ENCODE results near the gene HES7.
"Not testable (repeated sequence)": the region's sequence is repeated elsewhere in the genome, so short reads cannot be mapped to it uniquely, and the experiment has no call there.

The HES7 gene

DNA sequence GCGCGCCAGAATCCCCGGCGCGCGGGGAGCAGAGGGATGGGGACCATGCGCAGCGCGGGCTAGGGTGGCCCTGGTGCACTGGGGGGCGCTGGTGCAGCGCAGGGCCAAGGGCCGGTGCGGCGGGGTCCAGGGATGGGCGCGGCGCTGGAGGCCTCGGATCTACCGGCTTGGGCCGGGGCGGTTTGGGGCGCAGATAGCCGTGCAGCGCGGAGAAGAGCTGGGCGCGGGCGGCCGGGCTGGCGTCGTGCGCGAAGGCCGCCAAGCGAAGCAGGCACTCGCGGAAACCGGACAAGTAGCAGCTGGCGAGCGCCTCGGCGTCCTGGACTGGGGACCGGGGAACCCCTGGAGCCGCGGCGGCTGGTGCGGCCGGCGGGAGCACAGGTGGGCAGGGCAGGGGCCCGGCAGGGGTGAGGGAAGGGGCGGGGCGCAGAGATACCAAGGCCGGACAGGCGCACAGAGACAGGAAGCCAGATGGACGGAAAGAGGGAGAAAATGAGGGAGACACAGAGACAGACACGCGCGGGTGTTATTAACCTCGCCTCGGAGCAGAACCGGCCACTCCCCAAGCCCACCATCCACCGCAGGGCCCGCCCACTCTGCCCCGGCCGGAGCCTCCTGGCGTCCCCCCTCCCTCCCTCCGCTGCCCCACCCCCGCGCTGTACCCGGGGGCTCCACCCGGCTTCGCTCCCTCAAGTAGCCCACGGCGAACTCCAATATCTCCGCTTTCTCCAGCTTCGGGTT is 2.1 kb downstream of the HES7 start:
- peak in 1 of 2 donors; percentile 58 for DNase-seq

DNA sequence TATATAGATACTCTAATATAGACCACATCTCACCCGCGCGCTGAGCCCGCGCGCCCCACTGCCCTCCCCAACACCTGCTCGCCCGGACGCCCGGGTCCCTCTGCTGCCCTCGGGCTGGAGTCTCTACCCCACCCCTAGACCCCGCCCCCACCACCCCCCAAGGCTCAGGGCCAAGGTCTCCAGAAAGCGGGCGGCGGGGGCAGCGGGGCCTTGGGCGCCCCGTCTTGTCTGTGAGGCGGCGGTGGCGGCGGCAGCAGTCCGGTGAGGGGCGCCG is 2.6 kb downstream of the HES7 start:
- no peak for DNase-seq

DNA sequence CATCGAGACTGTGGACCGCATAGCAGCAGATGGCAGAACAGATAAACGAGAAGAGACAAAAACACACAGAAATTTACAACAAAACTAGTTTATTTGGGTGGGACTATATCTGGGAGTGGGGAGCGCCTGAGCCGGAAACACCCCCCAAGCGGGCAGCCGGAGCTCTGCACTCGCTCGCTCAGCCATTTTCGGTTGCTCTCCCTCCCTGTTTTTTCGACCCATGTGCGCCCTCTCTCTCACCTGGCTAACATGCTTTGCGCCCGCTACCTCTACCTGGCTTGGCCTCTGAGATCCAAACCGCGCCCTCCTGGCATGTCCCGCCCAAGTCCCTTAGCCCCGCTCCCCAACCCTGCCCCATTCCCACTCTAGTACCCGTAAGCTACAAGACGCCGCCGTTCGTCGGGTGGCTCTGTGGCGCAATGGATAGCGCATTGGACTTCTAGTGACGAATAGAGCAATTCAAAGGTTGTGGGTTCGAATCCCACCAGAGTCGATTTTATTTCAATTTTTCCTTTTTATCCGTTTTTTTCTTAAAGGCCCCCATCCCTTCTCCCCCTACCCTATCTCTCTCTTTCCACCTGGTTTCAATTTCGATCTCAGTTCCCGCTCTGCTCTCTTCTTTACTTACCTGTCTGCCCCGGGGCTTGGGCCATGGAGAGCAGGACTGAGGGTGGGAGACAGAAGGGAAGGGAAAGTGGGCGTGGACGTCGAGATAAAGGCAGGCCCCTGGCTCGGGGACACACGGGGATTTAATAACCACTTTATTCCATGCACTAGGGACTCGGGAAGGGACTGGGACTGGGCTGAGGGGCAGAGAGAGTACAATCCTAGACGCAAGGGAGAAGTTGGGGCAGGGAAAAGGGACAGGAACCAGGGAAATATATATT is 3.1 kb downstream of the HES7 start:
- peak; percentile 69 to 78 for DNase-seq

DNA sequence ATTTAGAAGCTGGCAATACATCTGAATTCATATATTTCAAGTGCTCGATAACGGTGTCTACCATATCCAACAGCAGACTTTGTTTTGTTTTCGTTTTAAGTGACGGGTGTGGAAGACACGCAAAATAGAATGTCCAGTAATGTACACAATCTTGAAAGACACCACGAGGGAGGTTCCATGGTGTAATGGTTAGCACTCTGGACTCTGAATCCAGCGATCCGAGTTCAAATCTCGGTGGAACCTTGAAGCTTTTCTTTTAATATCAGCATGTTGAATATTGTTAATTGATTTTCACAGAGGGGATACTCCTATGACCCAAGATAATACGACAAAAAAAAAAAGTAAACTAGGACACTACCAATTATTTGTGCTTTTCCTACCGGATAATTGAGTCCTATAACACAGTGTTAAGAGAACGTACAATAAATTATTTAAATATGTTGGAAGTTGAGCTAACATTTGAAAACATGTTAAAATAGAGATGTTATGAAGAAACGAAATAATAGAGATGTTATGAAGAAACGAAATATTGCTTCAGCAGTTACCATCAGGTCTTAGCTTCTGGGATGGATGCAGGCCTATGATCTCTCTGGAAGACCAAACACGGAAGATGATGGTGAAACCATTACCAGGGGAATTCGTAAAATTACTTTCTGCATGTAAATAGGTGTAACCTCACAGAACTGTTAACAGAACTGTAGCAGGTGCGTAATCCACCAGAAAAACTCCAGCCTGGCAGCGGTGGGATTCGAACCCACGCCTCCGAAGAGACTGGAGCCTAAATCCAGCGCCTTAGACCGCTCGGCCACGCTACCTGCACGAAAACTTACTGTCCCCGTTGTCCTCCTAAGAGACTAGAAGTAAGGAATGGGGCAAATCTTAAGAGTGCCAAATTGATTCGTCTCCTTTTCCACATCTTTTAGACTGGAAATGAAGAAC is 4.1 kb downstream of the HES7 start:
- DNase-seq = peak; percentile 88 to 95

DNA sequence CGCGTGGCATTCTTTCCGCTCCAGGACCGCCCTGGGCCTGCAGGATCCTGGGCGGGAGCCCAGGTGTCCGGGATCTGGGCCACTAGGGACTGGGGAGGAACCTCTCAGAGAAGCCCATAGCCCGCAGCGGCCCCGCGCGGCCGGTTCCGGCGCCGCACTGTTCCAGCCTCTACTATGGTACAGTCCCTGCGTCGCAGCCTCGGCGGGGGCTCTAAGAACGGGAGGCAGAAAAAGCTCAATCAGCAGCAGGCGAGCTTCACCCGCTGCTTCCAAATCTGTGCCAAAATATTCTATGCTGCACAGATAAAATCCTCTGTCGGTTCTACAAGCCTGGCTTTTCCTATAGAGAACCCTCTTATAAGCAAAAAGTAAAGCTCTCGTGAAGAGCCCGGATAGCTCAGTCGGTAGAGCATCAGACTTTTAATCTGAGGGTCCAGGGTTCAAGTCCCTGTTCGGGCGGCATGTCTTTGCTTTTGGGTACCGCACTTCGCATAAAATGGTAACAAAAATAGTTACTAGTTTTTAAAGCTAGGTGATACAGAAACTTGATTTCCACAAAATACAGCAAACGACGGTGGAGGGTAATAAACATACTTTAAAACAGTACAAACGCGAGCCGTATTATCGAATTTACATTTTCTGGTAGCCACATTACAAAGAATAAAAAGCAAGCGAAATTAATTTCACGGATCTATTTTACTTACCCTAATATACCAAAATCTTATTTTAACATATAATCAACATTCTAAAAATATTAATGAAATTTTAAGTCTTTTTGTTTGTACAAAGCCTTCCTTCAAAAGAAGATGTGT is 4.9 kb downstream of the HES7 start:
- peak; percentile 82 to 91 for DNase-seq

DNA sequence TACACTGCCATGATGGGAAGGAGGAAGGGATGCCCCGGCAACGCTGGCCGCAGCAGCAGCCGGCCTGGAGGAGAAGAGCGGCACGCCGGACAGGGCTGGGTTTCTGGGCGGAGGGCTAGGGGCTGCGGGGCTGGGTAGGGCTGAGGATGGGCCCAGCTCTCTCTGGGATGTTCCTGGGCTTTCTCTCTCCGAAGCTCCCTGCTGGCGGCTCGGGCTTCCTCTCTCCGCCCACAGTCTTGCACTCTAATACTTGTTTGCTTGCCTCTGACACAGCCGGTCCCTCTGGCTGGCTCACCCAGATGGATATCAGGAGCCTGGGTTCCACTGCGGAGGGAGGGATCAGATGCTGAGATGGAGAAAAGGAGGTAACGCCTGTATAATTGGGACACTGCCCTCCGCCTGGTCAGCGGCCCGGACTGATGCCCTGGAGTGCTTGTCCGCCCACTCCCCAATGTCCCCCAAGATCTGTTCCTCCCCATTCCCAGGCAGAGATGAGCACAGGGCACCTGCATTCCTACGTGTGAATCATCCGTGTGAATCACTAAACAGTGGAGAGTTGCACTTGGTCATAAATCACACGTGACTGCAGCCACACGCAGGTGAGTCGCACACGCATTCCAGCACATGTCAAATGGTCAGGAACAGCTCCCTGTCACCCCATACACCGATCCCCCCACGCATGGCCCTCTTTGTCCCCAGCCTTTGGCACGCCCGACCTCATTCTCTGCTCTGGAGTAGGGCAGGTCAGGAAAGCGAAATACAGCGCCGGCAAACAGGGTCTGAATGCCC is 5.7 kb downstream of the HES7 start, which contains the start of gene ALOXE3:
TSS of gene ALOXE3 (minus strand) at position 535 of the 789 bp plus-strand sequence. CDS start at position 11, 524 bp downstream.
- no peak for DNase-seq

DNA sequence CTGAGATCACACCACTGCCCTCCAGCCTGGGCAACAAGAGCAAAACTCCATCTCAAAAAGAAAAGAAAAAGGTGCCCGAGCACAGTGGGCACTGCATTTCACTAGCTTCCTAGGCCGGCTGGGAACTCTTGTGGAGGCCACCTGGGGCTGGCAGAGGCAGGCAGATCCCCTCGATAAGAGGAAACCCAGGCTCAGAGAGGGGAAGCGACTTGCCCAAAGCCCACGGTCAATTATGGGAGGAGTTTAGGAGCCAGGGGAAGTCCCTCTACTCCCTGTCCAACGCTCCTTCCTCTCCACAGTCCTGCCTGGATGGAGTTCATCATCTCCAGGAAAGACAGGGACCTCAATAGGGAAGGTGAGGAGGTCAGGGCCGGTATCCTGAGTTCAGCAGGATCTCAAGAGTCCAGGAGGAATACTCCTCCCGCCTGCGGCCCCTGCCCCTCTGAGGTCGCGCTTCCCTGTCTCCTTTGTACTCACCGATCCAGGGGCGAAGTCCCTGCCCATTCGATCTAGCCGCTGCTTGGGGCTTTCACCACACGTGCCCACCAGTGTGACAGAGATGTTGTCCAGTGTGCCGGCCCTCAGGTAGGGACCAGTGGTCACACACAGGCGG is 6.4 kb downstream of the HES7 start:
- no peak for DNase-seq

DNA sequence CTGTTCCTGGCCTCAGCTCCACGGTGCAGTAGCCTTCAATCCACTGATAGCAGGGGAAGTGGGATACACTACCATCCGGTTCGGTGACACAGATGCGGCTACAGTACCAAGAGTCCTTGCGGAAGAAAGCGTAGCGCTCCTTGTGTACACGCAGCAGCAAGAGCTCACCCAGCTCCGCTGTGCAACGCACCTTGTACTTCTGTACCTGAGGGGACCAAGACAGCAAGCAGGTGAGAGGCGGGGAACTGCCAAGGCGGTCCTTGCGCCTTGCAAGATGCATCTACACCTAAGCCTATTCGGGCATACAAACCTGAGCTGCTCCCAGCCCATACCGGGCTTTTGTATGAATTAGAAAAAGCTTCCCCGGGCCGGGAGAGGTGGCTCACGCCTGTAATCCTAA is 7.1 kb downstream of the HES7 start:
- DNase-seq = no peak

DNA sequence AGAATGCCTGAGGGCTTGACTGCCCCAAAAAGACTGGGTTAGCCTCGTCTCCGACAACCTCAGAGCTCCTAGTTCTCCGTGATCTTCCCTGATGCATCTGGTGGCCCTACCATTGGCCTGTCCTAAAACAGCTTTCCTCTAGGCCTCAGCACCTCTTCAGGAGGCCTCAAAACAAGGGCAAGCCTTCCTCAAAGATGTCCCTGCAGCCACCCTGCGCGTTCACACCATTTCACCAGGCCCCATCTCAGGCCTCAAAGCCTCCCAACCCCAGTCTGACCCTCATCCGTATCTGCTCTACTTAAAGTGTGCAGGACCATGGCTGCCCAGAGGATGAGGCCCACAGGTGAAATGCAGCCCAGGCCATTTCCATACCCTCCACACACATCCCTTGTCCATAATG is 13.0 kb downstream of the HES7 start:
- DNase-seq = no peak

DNA sequence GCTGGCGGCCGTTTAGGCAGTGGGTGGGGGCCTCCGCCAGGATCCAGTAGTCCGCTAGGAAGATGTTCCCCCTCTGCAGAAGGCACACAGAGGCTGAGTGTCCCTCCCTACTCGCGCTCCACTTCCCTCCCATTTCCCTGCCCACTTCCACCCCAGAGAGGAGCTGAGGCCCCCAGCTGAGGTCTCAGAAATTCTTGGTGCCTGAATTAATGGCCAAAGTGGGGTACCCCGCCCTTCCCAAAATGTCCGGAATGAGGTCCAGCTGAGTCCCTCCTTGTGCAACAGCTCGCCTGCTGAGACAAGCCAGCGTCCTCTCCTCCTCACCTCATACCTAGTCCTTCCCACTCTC is 13.5 kb downstream of the HES7 start:
- no peak for DNase-seq

DNA sequence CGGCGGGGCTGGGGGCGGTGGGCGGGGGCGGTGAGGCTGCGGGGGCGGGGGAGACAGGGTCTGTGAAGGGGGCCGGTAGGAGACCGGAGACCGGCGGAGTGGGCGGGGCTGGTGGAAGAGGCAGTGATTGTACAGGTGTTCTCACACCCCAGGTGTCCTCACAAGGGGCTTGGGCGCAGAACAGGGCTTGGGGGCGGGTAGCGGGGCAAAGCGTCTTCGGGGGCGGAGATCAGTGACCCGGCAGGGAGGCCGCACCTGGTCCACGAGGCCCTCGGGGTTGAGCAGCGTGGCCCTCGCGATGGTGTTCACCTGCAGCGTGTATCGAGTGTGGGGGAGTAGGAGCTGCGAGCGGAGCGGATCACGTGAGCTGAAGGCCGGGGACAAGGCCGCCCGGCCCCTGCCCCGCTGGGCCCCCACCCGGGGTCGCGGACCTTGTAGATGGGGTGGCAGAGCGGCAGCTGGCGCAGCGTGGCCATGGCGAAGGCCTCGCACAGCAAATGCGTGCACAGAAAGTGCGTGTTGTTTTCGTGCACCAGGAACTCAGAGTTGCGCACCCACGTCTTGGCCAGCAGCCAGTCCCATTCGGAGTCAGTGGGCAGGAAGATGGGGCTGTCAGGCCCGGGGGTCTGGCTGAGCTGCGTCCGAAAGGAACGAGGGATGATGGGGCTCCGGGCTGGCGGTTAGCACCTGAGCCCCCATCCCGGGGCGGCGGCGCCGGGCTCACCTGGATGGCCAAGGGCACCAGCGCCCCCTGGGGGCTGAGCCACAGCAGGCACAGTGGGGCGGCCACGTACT is 14.0 kb downstream of the HES7 start:
- peak; percentile 75 to 85 for DNase-seq

DNA sequence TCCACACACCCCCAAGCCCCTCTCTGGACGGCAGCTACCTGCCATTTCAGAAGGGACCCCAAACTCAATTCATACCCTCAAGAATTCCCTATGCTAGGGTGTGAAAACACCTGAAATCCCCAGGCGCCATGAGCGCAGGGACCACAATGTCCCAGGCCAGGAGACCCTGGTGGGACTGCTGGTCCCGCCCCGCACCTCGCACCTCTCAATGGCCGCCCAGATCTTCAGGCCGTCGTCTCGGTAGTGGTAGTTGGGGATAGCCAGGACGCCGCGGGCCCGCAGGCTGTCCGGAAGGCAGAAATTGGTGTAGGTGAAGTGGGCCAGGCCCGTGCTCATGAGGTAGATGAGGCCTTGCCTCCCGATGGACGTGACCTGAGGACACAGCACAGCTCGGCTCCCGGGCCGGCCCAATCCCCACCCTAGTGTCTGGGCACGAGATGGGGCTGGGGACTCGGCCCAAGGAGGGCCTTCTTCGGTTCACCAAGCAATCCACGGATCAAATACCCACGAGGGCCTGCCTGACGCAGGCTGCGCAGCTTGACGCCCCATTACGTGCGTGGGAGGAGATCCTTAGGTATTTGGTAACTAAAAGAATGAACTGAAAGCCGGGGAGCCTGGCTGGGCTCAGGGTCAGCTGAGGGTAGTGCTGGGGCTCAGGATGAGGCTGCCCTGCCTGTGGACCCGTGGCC is 14.8 kb downstream of the HES7 start:
- no peak for DNase-seq

DNA sequence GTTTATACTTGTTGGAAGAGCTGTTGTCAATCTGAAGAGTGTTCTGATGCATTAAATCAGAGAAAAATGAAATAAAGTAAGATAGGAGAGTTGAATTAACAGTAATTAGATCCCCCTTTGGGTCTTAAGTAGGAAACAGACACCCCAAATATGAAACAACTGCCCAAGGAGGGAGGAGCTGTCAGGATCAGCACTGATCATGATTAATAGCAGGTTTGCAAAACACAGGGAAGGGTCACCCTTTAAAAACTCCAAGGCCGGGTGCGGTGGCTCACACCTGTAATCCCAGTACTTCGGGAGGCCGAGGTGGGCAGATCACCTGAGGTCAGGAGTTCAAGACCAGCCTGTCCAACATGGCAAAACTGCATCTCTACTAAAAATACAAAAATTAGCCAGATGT is 16.9 kb downstream of the HES7 start:
- DNase-seq = not testable (repeated sequence)

DNA sequence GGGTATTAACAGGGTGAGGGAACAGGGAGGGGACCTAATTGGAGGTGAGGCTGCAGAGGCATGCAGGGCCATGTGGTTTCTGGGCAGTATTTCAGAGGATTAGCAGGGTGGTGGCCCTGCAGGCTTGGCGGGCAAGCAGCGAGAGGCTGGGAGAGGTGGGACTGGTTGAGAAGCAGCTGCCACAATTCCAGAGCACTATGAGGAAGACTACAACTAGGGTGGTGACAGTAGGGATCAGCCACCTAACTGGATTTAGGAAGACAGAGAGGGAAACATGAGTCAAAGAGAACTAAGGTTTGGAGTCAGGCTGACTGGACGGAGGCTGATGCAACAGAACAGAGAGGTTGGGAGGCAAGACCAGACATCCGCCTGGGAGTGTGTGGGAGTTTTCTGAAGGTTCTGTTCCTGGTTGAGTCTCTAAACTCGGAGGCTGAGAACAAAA is 17.9 kb downstream of the HES7 start:
- DNase-seq = no peak

DNA sequence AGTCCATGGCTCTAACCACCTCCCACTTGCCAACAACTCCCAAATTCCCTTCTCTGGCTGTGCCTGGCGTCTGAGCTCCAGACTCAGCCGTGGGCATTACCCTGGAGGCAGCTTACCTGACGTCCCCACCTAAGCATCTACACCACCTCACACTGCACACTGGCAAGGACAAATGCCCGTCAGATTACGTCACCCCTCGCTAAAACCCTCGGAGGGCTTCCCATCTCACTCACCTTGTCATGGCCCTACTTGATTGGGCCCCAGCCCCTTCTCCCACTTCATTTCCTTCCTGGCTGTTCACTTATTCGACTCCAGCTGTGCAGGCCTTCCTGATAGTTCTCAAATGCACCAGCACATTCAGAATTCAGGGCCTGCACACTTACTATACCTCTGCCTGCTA is 19.0 kb downstream of the HES7 start:
- DNase-seq = no peak

DNA sequence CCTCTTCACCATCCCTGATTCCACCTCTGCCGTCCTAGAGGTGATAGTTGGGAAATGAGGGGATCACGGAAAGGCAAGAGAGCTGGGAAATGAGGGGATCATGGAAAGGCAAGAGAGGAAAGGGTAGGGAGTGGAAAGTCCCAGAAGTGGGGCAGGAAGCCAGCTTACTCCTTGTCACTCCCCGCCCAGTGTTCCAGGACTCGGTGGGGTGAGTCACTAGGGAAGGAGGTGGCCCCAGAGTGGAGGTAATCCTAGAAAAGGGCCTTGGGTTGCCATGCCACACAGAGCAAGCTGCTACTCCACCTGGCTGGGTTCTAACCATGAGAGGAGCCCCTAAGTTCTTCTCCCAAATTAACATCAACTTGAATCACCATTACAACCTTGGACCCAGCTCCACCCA is 20.4 kb downstream of the HES7 start:
- no peak for DNase-seq

DNA sequence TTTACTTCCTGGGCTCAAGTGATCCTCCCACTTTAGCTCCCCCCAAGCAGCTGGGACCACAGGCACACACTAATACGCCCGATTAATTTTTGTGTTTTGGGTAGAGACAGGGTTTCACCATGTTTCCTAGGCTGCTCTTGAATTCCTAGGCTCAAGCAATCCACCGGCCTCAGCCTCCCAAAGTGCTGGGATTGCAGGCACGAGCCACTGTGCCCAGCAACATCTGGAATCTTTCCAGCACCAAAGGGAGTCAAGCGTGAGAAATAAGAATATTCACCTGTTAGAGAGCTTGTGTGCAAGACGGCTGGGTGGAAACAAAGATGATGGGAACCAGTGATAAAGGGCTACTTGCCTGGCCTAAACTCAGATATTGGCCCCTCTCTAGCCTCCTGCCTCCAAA is 22.2 kb downstream of the HES7 start:
- no peak for DNase-seq

DNA sequence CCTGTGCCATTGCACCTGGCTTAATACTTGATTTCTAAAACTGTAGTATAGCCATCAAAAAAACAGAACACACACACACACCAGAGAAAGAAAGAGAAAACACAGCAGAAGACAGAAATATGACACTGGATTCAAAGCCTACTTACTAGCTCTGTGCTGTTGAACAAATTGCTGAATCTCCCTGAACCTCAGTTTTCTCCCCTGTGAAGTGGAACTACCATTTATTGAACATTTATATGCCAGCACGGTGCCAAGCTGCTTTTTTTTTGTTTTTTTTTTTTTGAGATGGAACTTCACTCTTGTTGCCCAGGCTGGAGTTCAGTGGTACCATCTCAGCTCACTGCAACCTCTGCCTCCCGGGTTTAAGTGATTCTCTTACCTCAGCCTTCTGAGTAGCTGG is 23.1 kb downstream of the HES7 start:
- DNase-seq = no peak

DNA sequence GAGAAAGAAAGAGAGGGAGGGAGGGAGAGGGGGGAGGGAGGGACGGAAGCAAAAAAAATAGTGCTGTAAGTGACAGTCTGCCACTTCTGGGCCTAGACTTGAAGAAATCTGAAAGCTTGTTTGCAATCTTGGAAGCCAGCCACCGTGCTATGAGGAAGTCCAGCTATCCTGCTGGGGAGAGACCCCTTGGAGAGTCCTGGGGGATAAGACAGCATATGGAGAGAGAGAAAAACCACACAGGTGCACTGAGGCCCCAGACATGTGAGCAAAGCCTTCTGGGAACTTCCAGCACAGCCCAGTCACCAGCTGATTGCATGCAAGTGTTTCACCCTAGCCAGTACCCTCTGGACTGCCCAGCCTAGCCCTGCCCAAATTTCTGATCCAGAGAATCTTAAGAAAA is 23.8 kb downstream of the HES7 start:
- no peak for DNase-seq

DNA sequence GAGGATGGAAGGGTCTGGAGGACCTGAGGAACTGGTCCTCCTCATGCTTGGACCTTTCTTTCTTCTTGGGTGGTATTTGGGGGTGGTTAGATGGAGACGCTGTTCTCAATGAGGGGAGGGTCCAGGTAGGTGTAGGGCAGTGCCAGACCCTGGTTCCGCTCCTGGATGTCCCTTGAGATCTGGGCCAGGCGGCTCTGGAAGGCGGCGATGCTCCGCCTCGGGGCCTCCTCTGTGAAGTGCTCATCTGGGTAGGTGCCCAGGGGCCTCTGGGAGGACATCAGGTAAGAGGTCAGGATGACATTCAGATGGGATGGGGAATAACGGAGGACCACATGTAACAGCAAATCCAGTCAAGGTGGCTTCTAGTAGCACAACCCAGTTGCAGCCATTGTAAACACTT is 27.4 kb downstream of the HES7 start:
- no peak for DNase-seq

Measured in CD4-positive, alpha-beta T cell treated with Interferon alpha-2 for 1 hour (primary cell).